ENCODE results near the gene TACC2.

DNA sequence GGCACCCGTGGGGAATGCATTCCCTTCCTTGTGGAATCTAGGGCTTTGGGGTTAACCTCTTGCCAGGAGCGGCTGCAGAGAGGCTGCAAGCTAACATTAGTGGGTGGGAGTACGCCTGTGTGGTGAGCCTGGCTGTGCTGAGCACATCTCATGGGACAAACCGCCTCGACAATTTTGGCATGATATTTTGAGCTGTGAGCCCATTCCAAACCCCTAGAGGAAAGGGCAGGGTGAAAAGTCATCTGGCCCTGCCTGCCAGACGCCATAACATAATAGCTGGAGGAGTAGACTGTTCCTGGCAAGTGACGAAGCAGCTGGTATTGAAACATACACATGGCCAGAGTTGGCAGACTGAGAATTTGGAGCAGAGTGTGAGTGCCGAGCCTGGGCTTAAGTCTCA, 110.0 kb downstream of the TACC2 start:
- no peak for TF ChIP-seq POLR2A (IDR thresholded peaks at IDR 0.05)
- TF ChIP-seq, protein P1, sequence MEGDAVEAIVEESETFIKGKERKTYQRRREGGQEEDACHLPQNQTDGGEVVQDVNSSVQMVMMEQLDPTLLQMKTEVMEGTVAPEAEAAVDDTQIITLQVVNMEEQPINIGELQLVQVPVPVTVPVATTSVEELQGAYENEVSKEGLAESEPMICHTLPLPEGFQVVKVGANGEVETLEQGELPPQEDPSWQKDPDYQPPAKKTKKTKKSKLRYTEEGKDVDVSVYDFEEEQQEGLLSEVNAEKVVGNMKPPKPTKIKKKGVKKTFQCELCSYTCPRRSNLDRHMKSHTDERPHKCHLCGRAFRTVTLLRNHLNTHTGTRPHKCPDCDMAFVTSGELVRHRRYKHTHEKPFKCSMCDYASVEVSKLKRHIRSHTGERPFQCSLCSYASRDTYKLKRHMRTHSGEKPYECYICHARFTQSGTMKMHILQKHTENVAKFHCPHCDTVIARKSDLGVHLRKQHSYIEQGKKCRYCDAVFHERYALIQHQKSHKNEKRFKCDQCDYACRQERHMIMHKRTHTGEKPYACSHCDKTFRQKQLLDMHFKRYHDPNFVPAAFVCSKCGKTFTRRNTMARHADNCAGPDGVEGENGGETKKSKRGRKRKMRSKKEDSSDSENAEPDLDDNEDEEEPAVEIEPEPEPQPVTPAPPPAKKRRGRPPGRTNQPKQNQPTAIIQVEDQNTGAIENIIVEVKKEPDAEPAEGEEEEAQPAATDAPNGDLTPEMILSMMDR (IDR thresholded peaks at IDR 0.05) = no peak
